ENCODE data around the gene TGM3.

TGM3 gene

DNA sequence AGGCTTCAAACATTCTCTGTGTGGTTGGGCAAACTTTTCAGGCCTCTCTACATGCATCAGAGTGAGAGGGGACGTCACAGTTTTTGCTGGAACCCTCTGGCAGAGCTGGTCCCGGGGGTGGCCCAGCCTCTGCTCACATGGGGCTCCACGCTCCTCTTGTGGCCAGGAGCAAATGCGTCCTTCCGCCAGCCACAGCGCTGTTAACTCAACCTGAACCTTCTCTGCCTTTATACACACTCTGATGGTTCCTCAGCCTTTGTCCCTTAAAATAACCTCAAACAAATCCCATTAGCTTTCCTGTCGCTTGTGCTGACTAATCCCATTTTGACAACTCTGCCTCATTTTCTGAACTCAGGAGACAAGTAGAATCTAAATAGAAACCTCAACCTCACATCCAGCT, 45.5 kb downstream of the TGM3 start:
- no peak for DNase-seq

DNA sequence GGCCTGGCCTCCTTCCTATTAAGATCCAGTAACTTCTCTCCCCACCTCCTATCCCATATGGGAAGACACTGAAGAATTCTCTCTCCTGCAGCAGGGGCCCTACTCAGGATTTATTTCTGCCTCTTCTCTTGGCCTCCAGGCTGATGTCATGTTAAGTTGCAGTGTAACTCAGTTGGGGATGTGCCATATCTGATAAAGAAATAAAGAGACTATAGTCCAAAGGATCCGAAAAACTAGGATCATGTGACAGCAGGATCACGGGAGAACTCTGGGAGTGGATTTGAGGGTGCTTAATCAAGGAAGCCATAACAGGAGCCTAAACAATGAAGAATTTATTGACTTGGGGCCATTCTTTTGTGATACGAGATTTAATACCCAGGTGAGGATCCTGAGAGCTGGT, 46.4 kb downstream of the TGM3 start:
- DNase-seq = no peak

DNA sequence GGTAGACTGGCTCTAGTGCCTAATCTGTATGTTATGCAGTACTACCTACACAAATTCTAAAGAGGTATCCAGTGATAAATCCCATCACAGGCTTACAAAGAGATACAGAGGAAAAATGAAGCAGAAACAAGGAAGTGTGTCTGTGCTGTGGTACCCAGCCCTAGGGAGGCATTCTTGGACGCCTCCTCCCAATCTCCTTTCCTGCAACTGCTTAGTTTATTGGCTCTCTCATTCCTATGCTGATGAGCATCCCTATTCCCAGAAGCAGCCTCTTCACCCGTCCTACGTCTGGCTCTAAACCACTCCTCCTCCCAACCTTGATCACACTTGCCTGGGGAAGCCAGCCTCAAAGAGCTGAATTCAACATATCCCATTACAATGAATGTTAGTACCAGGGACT, 50.4 kb downstream of the TGM3 start:
- no peak for DNase-seq

DNA sequence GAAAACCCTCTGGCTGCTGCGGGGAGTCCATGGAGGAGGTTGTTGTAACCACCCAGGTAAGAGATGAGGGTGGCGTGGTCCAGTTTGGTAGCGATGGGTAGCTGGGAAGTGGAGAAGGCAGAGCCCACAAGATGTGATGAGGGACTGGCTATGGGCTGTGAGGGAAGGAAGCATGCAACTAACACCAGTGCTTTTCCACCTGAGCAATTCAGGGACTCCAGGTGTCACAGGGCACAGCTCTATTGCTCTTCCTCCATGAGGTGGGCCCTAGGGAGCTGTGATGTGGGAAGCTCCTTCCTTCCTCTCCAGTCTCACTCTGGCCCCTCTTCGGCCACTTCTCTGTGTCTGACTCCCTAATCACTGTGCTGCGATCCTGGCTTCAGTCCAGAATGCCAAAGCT, 52.5 kb downstream of the TGM3 start:
- DNase-seq = no peak

DNA sequence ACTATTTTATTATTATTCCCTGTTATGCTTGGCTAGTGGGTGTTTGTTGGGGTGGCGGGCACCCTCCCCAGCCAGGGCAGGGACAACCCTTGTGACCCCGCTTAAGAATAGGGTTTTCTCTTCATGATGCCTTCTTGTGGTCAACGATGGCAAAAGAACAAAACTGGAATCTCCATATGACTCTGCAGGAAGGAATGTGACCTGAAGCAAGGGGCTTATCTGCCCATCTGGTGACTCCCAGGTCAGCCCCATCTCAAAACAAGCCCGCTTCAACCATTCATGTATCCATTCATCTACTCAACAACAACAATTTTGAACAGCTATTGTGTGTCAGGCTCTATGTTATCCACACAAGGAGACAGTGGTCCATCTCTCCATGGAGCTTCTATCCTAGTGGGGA, 54.0 kb downstream of the TGM3 start:
- DNase-seq = no peak

DNA sequence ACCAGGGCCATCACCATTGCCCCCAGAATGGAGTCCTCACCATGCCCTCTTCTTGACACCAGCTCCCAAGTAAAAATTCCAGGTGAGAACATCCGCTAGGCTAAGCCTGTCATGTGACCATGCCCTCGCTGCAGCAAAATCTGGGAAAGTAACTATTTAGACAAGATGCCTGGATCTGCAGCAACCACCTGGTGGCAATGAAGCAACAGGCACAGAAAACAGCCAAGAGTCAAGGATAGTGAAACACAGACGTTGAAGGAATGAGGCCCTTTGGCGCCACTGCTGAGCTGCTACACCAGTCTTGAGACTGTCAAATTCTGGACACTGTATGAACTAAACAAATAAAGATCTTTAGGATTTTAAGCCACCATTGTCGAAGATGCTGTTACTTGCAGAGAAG, 54.8 kb downstream of the TGM3 start:
- DNase-seq = no peak

DNA sequence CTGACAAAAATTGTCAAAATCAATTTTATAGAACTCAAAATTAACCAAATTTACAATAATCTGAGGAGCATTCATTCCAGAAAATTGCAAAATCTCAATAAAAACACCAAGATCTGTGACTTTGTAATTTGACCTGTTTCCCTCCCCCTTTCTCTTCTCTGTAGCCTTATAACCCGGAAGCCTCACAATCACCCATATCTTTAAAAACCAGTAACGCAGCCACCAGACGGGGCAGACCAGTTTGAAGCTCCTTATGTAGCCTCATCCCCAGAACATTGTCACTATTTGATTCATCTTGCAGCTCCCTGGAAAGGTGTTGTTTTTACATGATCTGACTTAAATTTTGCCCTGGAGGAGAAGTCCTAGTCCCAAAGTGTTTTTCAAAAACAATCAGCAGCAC, 57.4 kb downstream of the TGM3 start:
- DNase-seq = no peak

DNA sequence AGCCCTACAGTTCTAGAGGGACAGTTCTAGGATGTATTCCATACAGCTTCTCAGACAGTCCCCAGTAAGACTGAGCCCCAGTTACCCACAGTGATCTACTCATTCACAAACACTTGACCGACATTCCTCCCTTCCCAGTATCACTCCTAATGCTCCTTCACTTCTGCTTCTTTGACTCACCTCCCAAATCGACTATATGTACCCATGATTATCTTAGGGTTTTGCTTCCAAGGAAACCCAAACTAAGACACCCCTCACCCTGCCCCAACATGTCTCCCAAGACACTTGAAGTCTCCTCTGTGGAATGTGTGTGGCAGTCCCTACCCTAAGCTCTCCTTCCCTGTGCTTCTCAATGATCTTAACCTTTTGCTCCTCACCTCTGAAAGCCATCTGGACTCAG, 61.3 kb downstream of the TGM3 start:
- DNase-seq = no peak

DNA sequence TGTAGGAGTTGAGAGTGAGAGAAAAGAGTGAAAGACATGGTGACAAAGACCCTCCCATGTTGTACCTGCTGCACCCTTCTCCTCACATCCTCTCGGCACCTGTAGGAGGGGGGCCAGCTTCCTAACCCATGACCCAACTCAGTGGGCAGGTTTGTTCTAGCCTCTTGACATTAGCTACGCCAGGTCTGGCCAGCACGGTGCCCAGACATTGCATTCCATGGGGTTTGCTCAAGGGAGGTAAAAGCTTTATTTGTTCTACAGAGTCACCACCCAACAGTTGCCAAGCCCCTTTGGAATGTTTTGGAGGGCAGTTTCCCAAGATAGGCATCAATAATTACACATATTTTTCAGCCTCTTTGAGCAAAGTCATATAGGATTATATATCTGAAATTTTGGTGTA, 62.2 kb downstream of the TGM3 start:
- DNase-seq = no peak

DNA sequence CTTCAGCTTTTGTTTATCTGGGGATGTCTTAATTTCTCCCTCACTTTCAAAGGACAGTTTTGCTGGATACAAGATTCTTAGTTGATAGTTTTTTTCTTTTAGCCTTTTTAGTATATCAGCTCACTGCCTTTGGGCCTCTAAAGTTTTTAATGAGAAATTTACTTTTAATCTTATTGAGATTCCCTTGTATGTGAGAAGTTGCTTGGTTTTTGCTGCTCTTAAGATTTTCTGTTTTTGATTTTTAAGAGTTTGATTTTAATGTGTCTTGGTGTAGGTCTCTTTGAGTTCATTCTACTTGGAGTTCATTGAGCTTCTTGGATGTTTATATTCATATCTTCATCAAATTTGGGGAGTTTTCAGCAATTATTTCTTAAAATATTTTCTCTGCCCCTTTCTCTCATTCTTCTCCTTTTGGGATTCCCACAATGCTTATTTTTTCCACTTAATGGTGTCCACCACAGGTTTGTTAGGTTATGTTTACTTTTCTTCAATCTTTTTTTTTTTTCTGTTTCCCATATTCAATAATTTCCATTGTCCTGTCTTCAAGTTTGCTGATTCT, 65.3 kb downstream of the TGM3 start:
- DNase-seq = no peak

DNA sequence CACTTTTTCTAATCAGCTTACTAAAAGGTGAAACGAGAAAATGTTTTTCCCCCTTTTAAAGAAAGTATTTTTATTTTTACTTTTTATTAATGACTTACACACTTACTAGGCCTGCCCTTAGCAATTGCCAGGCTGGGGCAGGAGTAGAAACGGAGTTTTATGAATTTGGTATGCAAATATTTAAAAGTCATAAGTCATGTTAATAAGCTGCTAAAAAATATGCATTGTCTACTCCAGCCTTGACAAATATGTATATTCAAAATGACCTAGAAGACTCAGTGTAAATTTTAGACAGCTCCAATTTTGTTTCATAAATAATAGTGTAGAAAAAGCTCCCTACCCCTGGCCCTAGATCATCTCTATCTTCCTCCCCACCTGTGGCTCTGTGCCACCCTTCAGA, 67.4 kb downstream of the TGM3 start:
- DNase-seq = no peak

DNA sequence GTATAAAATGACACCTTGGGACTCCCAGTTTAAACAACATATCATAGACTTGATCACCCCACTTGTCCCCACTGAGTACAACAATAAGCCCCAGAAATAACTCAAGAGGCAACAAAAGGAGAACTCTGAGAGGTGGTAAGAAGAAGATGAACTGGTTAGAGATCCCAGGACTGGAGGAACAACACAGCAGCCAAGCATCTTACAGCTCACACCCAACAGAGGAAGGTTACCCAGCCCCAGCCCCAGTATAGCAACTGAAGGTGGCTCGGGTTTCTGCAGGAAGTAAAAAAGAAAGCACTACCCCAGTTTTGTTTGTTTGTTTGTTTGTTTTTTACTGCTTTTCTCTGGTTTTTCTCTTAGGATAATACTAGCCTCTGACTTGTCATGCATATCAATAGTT, 67.8 kb downstream of the TGM3 start:
- DNase-seq = no peak

DNA sequence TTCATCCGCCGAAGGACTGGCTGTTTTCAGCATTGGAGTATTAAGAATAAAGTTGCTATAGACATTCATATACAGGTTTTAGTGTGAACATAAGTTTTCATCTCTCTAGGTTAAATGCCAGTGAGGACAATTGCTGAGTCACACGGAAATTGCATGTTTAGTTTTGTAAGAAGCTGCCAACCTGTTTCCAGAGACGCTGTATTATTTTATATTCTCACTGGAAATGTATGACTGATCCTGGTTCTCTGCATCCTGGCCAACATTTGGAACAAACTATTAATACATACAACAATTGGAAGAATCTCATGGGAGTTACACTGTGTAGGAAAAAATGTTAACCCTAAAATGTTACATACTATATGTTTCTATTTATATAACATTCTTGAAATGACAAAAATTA, 68.2 kb downstream of the TGM3 start:
- DNase-seq = no peak

DNA sequence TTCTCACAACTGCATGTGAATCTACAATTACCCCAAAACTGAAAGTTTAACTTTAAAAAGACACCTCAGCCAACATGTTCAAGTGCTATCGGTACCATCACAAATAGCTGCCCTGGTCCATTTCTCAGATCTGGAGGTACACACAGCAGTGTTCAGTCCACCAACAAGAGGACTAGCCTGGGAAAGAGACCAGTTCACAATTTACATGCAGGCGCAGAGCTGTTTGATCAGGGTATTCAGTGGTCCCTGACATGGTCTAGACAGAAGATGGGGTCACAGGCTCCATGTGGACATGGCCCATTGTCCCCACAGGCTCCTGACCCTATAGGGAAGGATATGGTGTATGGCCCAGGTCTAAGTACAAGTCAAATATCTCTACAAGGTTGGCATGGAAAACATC, 69.3 kb downstream of the TGM3 start:
- no peak for DNase-seq

DNA sequence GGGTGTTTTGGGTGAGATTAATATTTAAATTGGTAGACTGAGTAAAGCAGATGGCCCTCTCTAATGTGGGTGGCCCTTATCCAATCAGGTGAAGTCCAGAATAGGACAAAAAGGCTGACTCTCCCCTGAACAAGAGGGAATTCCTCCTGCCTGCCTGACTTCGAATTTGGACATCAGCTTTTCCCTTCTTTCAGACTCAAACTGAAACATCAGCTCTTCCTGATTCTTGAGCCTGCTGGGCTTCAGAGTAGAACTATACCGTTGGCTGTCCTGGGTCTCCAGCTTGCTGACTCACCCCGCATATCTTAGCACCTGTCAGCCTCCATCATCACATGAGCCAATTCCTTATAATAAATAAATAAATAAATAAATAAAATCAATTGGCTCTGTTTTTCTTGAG, 69.9 kb downstream of the TGM3 start:
- no peak for DNase-seq

DNA sequence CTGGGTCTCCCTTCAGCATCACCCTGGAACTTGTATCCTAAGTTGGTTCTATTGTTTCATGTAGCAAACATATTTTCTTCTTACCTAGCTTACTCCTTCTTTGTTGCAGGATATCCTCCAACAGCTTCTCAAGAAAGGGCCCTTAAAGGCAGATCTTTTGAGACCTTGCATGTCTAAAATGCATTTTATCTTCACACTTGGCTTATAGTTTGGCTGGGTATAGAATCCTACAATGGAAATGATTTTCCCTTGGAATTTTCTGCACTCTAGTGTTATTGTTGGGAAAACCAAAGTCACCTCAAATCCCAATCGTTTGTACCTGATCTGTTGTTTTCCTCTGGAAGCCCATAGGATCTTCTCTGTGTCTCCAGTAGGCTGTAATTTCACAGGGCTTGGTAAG, 72.8 kb downstream of the TGM3 start:
- no peak for DNase-seq

DNA sequence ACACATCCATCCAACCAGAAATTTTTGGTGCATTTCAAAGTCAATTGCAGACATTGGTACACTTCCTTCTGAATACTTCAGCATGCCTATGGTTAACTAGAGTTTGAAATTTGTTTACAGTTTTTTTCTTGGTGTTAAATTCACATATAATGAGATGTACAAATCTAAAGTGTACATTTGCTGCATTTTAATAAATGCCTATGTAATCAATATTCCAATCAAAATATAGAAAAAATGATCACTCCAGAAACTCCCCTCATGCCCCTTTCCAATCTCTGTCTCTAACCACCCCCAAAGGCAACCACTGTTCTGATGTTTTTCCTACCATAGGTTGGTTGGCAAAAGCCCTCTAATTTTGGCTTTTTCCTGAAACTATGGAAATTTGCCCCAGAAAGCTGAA, 77.3 kb downstream of the TGM3 start:
- DNase-seq = no peak

DNA sequence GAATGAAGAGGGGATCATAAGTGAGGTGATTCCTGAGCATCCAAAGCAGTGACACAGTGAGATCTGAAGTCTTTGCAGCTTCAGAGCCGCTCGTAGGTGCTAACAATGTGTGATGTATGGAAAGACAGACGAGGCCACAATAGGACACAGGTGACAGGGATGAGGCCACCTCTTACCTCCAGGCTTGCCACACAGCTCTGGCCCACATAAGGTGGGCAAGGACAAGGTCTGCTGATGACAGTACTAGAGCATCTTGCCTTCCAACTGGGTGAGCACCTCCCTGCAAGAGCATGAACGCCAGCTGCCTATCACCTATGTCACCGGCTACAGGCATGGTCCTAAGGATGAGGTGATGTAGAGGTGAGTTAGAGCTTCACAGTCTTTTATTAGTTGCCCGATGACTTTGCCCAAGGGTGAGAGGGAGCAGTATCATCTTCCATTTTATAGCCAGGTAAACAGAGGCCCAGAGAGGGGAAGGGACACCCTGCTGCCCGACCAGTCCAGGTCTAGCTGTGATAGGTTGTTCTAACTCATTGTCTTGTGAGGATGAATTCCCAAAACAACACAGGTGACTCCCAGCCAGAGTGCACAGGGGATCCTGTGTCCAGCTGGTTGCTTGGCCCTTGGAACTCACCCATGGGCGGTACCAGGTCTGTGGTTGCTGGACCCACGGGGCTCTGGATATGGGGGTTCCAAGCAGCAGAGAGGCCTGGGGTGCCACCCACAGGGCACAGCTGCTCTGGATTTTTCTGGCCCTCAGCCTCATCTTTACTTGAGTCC, 78.7 kb downstream of the TGM3 start:
- no peak for DNase-seq

DNA sequence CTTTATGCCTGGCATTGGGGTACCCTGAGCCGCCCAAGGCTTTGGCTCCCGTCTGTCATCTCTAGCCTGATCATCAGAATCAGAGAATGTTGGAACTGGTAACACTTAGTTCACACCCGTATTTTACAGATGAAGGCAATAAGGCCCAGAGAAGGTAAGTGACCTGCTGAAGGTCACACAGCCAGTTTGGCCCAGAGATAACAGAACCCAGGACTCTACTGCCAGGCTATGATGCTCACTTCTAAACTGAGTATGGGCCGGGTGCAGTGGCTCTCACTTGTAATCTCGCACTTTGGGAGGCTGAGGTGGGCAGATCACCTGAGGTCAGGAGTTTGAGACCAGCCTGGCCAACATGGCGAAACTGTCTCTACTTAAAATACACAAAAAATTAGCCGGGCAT, 83.1 kb downstream of the TGM3 start:
- no peak for DNase-seq

DNA sequence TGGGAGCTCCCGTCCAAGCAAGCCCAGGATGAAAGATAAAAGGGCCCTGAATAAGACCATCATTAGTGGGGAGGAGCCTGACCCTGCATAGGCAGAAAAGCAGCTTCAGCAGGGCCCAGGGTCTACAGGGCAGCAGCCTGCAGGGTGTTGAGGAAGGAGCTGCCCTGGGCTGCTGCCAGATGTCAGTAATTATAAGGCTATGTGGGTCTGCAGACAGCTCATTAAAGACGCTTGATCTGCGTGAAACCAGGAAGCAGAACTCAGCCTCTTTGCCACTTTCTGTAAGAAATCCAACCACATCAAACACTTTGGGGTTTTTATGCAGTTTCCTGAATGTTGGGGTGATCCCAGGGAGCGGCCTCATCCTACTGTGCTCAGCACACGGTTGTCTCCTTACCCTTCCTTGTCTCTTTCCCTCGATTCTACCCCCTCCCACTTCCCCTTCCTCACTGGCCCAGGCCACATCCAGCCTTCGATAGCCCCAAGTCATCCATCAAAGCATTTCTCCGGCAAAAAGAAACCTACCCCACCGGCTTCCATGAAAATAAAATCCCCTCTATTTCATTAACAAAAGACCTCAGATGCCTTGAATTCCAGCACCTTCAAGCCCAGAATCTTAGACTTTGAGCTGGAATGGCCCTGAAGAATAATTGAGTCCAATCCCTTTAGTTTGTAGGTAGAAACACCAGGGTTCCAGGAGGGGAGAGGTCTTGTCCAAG, 83.9 kb downstream of the TGM3 start:
- DNase-seq = no peak

DNA sequence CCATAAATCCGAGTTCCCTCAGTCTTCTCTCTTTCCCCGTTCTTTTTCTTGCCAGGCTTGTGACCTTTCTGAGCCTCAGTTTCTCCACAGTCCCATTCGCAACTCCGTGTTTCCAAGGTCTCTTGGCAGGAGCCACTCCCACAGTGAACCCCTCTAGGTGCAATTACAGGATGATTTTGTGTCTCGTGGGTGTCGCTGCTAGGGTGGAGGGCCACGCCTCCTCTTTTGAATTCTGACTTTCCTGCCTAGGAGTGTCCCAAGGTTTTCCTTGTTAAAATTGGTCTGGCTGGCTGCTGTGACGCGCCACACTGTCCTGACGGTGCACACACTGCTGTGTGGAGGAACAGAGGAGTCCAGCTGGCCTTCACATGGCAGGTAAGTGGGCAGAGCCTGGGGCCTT, 84.8 kb downstream of the TGM3 start, which contains the start of gene TGM6:
Gene TGM6 (plus strand): TSS at position 301 of the 400 bp plus-strand sequence. CDS start 68 bp downstream, at position 369.
- no peak for DNase-seq

DNA sequence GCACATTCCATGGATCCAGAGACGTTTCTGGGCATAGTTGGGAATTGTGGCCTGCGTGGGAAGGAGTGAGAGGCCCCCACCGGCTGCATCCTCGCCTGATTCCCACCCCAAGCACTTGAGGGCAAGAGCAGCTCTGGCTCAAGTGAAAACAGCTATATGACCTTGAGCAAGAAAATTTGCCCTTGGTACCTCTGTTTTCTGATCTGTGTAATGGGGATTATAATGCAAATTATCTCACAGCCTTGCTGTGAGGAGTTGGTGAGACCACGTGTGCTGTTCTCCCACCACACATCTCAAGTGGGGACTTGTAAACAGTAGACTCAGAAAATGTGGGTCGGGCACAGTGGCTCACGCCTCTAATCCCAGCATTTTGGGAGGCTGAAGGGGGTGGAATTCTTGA, 85.5 kb downstream of the TGM3 start:
- DNase-seq = no peak

DNA sequence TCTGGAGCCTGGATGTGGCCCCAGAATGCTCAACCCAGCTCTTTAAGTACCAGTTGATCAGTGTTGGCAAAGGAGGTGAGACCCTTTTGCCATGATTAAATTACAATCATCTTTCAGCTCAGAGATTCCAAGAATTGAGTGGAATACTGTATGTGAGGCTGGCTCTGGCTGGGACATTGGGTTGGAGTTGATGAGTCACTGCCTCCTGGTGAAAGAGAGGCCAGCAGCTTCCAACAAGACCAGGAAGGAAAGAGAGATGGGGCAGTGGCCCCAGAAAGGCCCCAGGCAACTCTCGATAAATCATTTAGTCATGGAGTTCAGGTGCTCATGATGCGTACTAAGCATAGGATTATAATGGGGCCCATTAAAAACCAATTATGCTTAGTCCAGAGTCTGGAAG, 87.0 kb downstream of the TGM3 start:
- DNase-seq = no peak

DNA sequence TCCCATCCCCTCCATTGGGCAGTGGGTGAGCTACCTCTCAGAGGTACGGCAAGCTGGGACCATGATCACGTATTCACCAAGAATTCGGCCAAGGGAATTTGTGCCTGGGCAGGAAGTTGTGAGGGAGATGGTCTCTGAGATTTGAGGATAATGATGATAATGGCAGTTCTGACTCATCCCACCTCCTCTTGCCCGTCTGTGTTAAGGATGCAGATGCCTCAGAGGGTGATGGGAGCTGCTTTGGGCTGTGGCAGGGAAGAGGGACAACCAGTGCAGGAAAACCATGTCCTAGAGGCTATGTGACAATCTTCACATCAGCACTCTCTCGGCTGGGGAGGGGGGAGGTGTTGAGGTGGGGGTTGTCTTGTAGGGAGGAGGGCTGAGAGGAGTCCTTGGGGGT, 89.2 kb downstream of the TGM3 start:
- no peak for DNase-seq
